Loucy (cell line): Measurements from ENCODE around the gene CMKLR1.

Experiments used
- H2AFZ ChIP-seq: fragments of 200-600 bp; sonication (generic); 2 replicates; pipeline ENCODE4 v1.6.0; 2016; ENCODE audit warnings: antibody characterized with exemption, mild to moderate bottlenecking, low read length, moderate library complexity
- H3F3A ChIP-seq: fragments of 200-600 bp; 2 replicates; pipeline ENCODE4 v1.6.0; 2016; ENCODE audit warnings: antibody characterized with exemption, low read depth, mild to moderate bottlenecking
- H3K27me3 ChIP-seq: fragments of 200-600 bp; sonication (generic); 2 replicates; pipeline ENCODE4 v1.6.1; 2014; ENCODE audit warnings: low read length, mild to moderate bottlenecking; ENCODE audit not compliant: insufficient read depth, poor library complexity, severe bottlenecking
- H3K36me3 ChIP-seq: fragments of 200-600 bp; sonication (generic); 2 replicates; pipeline ENCODE4 v1.6.1; 2016; ENCODE audit warnings: low read length; ENCODE audit not compliant: insufficient read depth
- H3K4me1 ChIP-seq: fragments of 200-600 bp; sonication (generic); 2 replicates; pipeline ENCODE4 v1.5.1; 2014; ENCODE audit warnings: low read length, mild to moderate bottlenecking; ENCODE audit not compliant: insufficient read depth, poor library complexity, severe bottlenecking
- H3K4me2 ChIP-seq: fragments of 200-600 bp; sonication (generic); 2 replicates; pipeline ENCODE4 v1.6.0; 2014; ENCODE audit warnings: antibody characterized with exemption, low read length, low read depth, mild to moderate bottlenecking; ENCODE audit not compliant: poor library complexity, severe bottlenecking
- H3K4me3 ChIP-seq: fragments of 200-600 bp; sonication (generic); 2 replicates; pipeline ENCODE4 v1.5.1; 2014; ENCODE audit warnings: low read length, mild to moderate bottlenecking, mixed read lengths; ENCODE audit not compliant: poor library complexity, severe bottlenecking
- H3K79me2 ChIP-seq: fragments of 200-600 bp; sonication (generic); 2 replicates; pipeline ENCODE4 v1.6.1; 2014; ENCODE audit warnings: low read length; ENCODE audit not compliant: insufficient read depth
- H3K9ac ChIP-seq: fragments of 200-600 bp; sonication (generic); 2 replicates; pipeline ENCODE4 v1.6.0; 2014; ENCODE audit warnings: mild to moderate bottlenecking, low read depth, low read length, moderate library complexity; ENCODE audit not compliant: poor library complexity, severe bottlenecking
- H3K9me2 ChIP-seq: fragments of 200-600 bp; sonication (generic); replicated peaks from 2 replicates; pipeline ENCODE4 v1.6.1; 2016; ENCODE audit warnings: low read depth, low read length, mixed read lengths
- H3K9me3 ChIP-seq: fragments of 200-600 bp; sonication (generic); 2 replicates; pipeline ENCODE4 v1.6.1; 2014; ENCODE audit warnings: mild to moderate bottlenecking, antibody characterized with exemption, low read length, low read depth; ENCODE audit not compliant: insufficient read depth
- H4K20me1 ChIP-seq: fragments of 200-600 bp; sonication (generic); 2 replicates; pipeline ENCODE4 v1.6.0; 2014; ENCODE audit warnings: antibody characterized with exemption, low read length, mild to moderate bottlenecking; ENCODE audit not compliant: insufficient read depth, poor library complexity, severe bottlenecking
- EZH2phosphoT487 ChIP-seq: fragments of 200-600 bp; IDR thresholded peaks from 2 replicates; pipeline ENCODE4 v1.6.1; 2018; ENCODE audit warnings: antibody characterized with exemption, mild to moderate bottlenecking, moderate library complexity, borderline replicate concordance
- TF ChIP-seq, protein P1 (sequence below): fragments of 200-600 bp; sonication (generic); conservative IDR thresholded peaks from 2 replicates; pipeline ENCODE4 v1.5.1; 2014; ENCODE audit warnings: mild to moderate bottlenecking, antibody characterized with exemption, low read length

CMKLR1 gene

DNA sequence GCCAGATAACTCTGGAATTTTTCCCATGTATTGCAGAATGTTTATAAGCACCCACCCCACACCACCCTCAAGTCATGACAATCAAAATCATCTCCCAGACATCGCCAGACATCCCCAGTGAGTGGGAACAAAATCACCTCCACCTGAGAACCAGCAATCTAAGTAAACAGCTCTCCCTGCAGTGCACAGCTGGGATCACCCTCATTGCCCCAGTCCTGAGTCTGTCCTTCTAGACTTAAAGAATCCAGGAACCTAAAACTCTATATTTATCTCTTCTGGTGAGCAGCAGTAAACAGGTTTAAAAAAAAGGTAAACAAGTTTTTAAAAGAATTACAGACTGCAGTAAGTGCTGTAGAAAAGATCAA lies 43.3 kb upstream of the CMKLR1 start:
- Histone ChIP-seq H3K36me3 (no peaks in the 10 kb centered on the region), H3K4me1 (no peaks in the 10 kb centered on the region), H2AFZ (no peak overlapping the region), H3K9me2 (no peaks in the 10 kb centered on the region), H3K9me3 (no peaks in the 10 kb centered on the region; the same call in 1 of the 2 replicates), H3K9ac (no peak overlapping the region), H3K79me2 (no peaks in the 10 kb centered on the region), H3K27me3 (no peaks in the 10 kb centered on the region), H4K20me1 (no peaks in the 10 kb centered on the region), H3F3A (no peaks in the 10 kb centered on the region), H3K4me2 (no peak overlapping the region), H3K4me3 (no peak overlapping the region)
- no peak for TF ChIP-seq EZH2phosphoT487
- TF ChIP-seq, protein P1, sequence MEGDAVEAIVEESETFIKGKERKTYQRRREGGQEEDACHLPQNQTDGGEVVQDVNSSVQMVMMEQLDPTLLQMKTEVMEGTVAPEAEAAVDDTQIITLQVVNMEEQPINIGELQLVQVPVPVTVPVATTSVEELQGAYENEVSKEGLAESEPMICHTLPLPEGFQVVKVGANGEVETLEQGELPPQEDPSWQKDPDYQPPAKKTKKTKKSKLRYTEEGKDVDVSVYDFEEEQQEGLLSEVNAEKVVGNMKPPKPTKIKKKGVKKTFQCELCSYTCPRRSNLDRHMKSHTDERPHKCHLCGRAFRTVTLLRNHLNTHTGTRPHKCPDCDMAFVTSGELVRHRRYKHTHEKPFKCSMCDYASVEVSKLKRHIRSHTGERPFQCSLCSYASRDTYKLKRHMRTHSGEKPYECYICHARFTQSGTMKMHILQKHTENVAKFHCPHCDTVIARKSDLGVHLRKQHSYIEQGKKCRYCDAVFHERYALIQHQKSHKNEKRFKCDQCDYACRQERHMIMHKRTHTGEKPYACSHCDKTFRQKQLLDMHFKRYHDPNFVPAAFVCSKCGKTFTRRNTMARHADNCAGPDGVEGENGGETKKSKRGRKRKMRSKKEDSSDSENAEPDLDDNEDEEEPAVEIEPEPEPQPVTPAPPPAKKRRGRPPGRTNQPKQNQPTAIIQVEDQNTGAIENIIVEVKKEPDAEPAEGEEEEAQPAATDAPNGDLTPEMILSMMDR: no peak

DNA sequence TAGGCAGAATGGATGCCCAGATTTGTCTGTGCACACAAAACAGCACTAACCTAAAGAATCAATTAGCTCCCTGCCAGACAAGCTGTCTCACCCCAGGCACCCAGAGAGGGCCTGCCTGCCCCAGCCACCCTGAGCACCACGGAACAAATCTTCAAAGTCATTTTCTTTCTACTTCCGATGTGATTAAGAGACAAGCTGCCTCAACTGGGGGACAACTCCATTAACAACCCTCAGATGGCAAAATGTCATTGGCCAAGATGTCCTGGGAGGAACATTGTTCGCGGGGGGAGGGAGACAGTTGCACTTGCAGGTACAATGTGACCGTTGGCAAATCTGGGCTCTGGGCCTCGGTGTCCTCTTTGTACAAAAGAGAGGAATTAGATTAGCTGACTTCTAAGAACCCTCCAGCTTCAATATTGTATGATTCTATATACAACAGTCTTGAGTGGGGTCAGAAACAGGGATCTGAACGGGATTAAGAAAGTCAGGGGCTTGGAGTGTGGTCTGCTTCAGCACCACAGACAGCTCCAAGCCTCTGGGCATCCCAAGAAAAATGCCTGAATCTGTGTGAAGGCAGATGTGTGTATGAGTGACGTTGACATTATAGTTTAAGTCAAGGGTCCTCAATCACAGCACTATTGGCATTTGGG lies 42.8 kb upstream of the CMKLR1 start:
- H3K27me3 ChIP-seq: no peaks in the 10 kb centered on the region
- H3K9me3 ChIP-seq: no peaks in the 10 kb centered on the region; the same call in 1 of the 2 replicates
- no peaks in the 10 kb centered on the region for H3K79me2 ChIP-seq
- H3K4me2 ChIP-seq: no peak overlapping the region
- no peak overlapping the region for H3K9ac ChIP-seq
- H3K36me3 ChIP-seq: no peaks in the 10 kb centered on the region
- H3K4me3 ChIP-seq: no peak overlapping the region
- no peaks in the 10 kb centered on the region for H3F3A ChIP-seq
- no peak overlapping the region for H2AFZ ChIP-seq
- no peak for TF ChIP-seq EZH2phosphoT487
- TF ChIP-seq, protein P1: no peak
- no peaks in the 10 kb centered on the region for H3K4me1 ChIP-seq
- no peaks in the 10 kb centered on the region for H3K9me2 ChIP-seq
- H4K20me1 ChIP-seq: no peaks in the 10 kb centered on the region

DNA sequence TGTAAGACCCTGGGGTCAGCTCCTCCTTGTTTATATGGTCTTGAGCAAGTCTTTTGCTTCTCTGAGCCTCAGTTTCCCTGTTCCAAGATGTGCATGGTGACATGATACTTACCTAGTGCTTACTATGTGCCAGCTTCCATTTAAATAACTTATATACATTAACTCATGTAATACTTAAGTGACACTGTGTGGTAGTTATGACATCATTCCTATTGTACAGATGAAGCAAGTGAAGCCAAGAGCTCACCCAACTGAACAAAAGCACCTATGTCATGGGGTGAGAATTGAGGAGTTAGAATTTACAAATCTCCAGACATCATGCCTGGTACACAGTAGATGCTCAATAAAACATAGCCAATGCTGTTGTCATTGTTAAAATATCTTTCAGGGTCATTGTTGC lies 41.3 kb upstream of the CMKLR1 start:
- no peaks in the 10 kb centered on the region for H3K36me3 ChIP-seq
- TF ChIP-seq EZH2phosphoT487: no peak
- TF ChIP-seq, protein P1: no peak
- H3K27me3 ChIP-seq: no peaks in the 10 kb centered on the region
- H3K79me2 ChIP-seq: no peaks in the 10 kb centered on the region
- no peak overlapping the region for H3K4me2 ChIP-seq
- H2AFZ ChIP-seq: no peak overlapping the region
- no peak overlapping the region for H3K4me3 ChIP-seq
- H4K20me1 ChIP-seq: no peaks in the 10 kb centered on the region
- no peak overlapping the region for H3K9ac ChIP-seq
- no peaks in the 10 kb centered on the region; the same call in 1 of the 2 replicates for H3K9me3 ChIP-seq
- H3K9me2 ChIP-seq: no peaks in the 10 kb centered on the region
- no peaks in the 10 kb centered on the region for H3K4me1 ChIP-seq
- no peaks in the 10 kb centered on the region for H3F3A ChIP-seq
